ENCODE measurements around the gene RNF19B.
A peak's percentile ranks its signal among the peaks of the same experiment; 100 is the strongest.

The RNF19B gene

DNA sequence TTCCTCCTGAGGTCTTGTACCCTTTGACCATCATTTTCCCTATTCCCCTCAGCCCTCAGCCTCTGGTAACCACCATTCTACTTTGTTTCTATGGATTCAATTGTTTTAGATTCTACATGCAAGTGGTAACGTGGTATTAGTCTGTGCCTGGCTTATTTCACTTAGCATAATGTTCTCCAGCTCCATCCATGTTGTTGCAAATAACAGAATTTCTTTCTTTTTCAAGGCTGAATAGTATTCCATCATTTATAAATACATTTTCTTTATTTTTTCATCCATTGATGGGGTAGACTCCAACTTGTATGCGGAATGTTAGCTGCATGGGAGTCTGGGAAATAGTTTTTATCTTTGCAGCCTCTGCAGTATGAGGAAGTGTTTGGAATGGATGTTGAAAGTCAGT lies 37.2 kb downstream of the RNF19B start:
- Histone ChIP-seq H3K27me3 (ENCODE audit: insufficient read depth, low read length) (peaks cover 71% of the 10 kb centered on the region), H3K4me1 (ENCODE audit: insufficient read depth, low read length) (peaks cover 7% of the 10 kb centered on the region; the same call in 1 of the 2 replicates), H3K9ac (ENCODE audit: low read depth, low read length) (no peak overlapping the region), H3K4me3 (ENCODE audit: low read length) (no peak overlapping the region), H3K27ac (ENCODE audit: low read depth, low read length) (no peak overlapping the region), H3K36me3 (ENCODE audit: insufficient read depth, low read length) (no peaks in the 10 kb centered on the region), H3K9me3 (ENCODE audit: insufficient read depth, low read depth, low read length) (no peaks in the 10 kb centered on the region)
- 94% methylated on average over 2 of the region's 2 CpGs for WGBS

- H3K27me3 ChIP-seq (ENCODE audit: insufficient read depth, low read length) = peaks cover 73% of the 10 kb centered on the region
- H3K36me3 ChIP-seq (ENCODE audit: insufficient read depth, low read length) = no peaks in the 10 kb centered on the region
- H3K4me3 ChIP-seq (ENCODE audit: low read length) = peak overlapping the region; percentile 61; the same call in 1 of the 2 replicates
- 13% methylated on average over 4 of the region's 6 CpGs for WGBS
- H3K4me1 ChIP-seq (ENCODE audit: insufficient read depth, low read length) = peaks cover 7% of the 10 kb centered on the region; the same call in 1 of the 2 replicates
- H3K27ac ChIP-seq (ENCODE audit: low read depth, low read length) = no peak overlapping the region
- H3K9ac ChIP-seq (ENCODE audit: low read depth, low read length) = no peak overlapping the region
- no peaks in the 10 kb centered on the region for H3K9me3 ChIP-seq (ENCODE audit: insufficient read depth, low read depth, low read length)
Measured at GRCh38 chr1:32926562-32926961, 38.0 kb downstream of the RNF19B start.

DNA sequence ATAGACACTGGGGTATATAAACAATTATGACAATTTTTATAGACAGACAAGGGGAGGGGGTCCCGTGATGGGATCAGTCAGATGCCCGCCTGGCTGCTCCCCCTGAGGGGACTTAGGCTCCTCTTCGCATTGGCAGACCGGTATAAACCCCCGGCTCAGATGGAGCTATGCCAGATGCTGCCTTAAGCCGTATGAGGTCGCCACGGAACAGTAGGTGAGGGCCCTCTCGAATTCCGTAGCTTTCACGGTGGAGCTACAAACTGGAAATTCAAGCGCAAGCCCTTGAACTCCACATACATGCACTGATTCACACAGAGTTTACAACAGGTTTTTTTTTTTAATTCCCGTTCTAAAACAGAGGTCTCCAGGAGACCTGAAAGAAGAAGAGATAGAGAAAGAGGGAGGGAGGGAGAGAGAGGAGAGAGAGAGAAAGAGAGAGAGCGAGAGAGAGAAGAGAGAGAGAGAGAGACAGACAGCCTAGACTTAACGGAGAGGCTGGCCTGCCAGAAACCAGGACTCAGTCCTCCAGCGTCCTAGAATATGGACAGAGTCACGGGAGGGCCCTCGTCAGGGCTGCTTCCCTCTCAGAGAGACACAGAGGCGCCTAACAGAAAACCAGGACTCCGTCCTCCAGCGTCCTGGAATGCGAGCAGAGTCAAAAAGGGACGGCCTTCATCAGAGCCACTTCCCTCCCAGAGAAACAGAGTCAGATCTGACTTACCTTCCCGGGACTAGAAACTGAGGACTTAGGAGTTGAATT lies 39.0 kb downstream of the RNF19B start:
- Histone ChIP-seq H3K27me3 (ENCODE audit: insufficient read depth, low read length) (peaks cover 73% of the 10 kb centered on the region), H3K27ac (ENCODE audit: low read depth, low read length) (no peak overlapping the region), H3K4me1 (ENCODE audit: insufficient read depth, low read length) (peaks cover 7% of the 10 kb centered on the region; the same call in 1 of the 2 replicates), H3K36me3 (ENCODE audit: insufficient read depth, low read length) (no peaks in the 10 kb centered on the region), H3K9ac (ENCODE audit: low read depth, low read length) (no peak overlapping the region), H3K9me3 (ENCODE audit: insufficient read depth, low read depth, low read length) (no peaks in the 10 kb centered on the region), H3K4me3 (ENCODE audit: low read length) (peak overlapping the region; percentile 61)
- WGBS = 1% methylated on average over 24 of the region's 24 CpGs

DNA sequence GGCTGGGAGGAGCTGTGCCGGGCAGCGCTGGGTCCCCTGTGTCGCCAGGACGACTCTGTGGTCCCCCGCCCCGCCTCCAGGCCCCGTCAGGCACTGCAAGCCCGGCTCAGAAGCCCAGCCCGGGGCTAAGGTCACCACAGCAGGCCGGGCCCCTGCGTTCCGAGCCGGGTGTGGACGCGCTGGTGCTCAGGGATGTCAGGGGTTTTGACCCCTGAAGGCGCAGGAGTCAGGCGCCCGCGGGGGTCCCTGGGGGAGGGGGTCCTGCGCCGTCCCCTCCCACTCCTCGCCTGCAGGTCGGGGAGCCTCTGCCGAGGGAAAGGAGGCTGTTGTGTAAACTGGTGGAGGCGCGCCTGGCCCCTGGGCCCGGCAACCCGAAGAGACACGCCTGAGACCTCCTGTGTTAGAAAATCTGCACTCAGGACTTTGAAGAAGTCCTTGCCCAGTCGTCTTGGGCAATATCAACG lies 39.7 kb downstream of the RNF19B start:
- Histone ChIP-seq H3K27ac (ENCODE audit: low read depth, low read length) (no peak overlapping the region), H3K4me1 (ENCODE audit: insufficient read depth, low read length) (peaks cover 7% of the 10 kb centered on the region; the same call in 1 of the 2 replicates), H3K27me3 (ENCODE audit: insufficient read depth, low read length) (peaks cover 73% of the 10 kb centered on the region), H3K4me3 (ENCODE audit: low read length) (peak overlapping the region; percentile 61), H3K9ac (ENCODE audit: low read depth, low read length) (no peak overlapping the region), H3K36me3 (ENCODE audit: insufficient read depth, low read length) (no peaks in the 10 kb centered on the region), H3K9me3 (ENCODE audit: insufficient read depth, low read depth, low read length) (no peaks in the 10 kb centered on the region)
- 1% methylated on average over 31 of the region's 31 CpGs for WGBS

- no peaks in the 10 kb centered on the region for H3K9me3 ChIP-seq (ENCODE audit: insufficient read depth, low read depth, low read length)
- H3K36me3 ChIP-seq (ENCODE audit: insufficient read depth, low read length) = no peaks in the 10 kb centered on the region
- peaks cover 3% of the 10 kb centered on the region; the same call in 1 of the 2 replicates for H3K4me1 ChIP-seq (ENCODE audit: insufficient read depth, low read length)
- no peak overlapping the region for H3K9ac ChIP-seq (ENCODE audit: low read depth, low read length)
- no peak overlapping the region for H3K4me3 ChIP-seq (ENCODE audit: low read length)
- H3K27ac ChIP-seq (ENCODE audit: low read depth, low read length) = no peak overlapping the region
- peaks cover 36% of the 10 kb centered on the region for H3K27me3 ChIP-seq (ENCODE audit: insufficient read depth, low read length)
- WGBS = 96% methylated on average over 7 of the region's 7 CpGs
Measured at GRCh38 chr1:32920833-32921232, 43.8 kb downstream of the RNF19B start.

DNA sequence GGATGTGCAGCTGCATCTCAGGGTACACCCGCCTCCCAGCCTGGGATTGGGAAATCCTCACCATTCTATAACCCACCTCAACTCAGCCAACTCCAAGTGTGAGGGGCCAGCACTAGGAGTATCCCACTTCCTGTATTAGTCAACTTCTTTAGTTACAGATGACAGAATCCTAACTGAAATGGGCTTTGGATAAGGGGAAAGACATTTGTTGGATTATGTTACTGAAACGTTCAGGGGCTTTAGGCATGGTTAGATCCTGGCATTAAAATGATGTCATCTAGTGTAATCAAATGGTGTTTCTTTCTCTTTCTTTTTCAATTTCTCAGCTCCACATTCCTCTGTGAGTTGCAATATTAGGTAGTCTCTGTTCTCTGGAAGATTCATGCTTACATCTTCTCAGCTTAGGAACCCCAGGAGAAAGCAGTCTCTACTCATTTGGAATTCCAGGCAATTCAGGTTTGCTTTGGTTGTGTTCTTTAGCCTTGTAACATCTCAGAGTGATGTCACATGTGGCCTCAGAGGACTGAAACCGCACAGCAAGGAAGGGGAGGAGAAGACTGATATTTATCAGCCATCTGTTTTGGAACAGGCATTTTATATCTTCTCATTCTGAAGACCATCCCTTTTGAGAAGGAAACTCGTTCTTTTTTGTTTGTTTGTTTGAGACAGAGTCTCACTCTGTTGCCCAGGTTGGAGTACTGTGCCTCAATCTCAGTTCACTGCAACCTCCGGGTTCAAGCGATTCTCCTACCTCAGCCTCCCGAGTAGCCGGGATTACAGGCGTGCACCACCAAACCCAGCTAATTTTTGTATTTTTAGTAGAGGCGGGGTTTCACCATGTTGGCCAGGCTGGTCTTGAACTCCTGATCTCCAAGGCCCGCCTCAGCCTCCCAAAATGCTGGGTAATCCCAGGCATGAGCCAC lies 44.5 kb downstream of the RNF19B start:
- no peak overlapping the region for H3K4me3 ChIP-seq (ENCODE audit: low read length)
- 89% methylated on average over 11 of the region's 11 CpGs for WGBS
- H3K9me3 ChIP-seq (ENCODE audit: insufficient read depth, low read depth, low read length) = no peaks in the 10 kb centered on the region
- no peaks in the 10 kb centered on the region for H3K4me1 ChIP-seq (ENCODE audit: insufficient read depth, low read length)
- H3K27ac ChIP-seq (ENCODE audit: low read depth, low read length) = no peak overlapping the region
- peaks cover 28% of the 10 kb centered on the region for H3K27me3 ChIP-seq (ENCODE audit: insufficient read depth, low read length)
- no peaks in the 10 kb centered on the region for H3K36me3 ChIP-seq (ENCODE audit: insufficient read depth, low read length)
- no peak overlapping the region for H3K9ac ChIP-seq (ENCODE audit: low read depth, low read length)

DNA sequence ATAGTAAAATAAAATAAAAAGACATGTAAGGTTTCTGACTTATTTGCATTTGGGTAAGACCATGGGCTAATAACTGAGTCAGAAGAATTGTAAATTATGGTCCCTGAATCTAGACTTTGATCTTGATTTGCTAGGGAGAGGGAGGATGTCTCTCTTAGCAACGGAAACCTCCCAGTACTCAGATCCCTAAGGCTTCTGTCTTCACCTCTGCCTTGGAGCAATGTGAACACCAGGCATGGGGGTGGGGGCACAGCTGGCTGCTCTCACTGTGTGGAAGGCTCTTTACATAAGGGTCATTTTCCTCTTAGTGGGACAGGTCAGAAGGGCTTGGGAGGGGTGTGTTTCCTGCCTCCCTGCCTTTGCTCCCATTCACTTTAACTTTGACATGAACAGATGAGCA lies 46.4 kb downstream of the RNF19B start:
- no peaks in the 10 kb centered on the region for H3K36me3 ChIP-seq (ENCODE audit: insufficient read depth, low read length)
- 57% methylated on average over 1 of the region's 1 CpG for WGBS
- no peaks in the 10 kb centered on the region for H3K4me1 ChIP-seq (ENCODE audit: insufficient read depth, low read length)
- no peak overlapping the region for H3K9ac ChIP-seq (ENCODE audit: low read depth, low read length)
- H3K27ac ChIP-seq (ENCODE audit: low read depth, low read length) = no peak overlapping the region
- peaks cover 9% of the 10 kb centered on the region for H3K27me3 ChIP-seq (ENCODE audit: insufficient read depth, low read length)
- no peak overlapping the region for H3K4me3 ChIP-seq (ENCODE audit: low read length)
- no peaks in the 10 kb centered on the region for H3K9me3 ChIP-seq (ENCODE audit: insufficient read depth, low read depth, low read length)

GRCh38 chr1:32917521-32917920 lies 47.1 kb downstream of the RNF19B start:
- H3K27me3 ChIP-seq (ENCODE audit: insufficient read depth, low read length) = peaks cover 3% of the 10 kb centered on the region
- H3K4me3 ChIP-seq (ENCODE audit: low read length) = no peak overlapping the region
- no peak overlapping the region for H3K9ac ChIP-seq (ENCODE audit: low read depth, low read length)
- H3K36me3 ChIP-seq (ENCODE audit: insufficient read depth, low read length) = no peaks in the 10 kb centered on the region
- 78% methylated on average over 7 of the region's 7 CpGs for WGBS
- no peak overlapping the region for H3K27ac ChIP-seq (ENCODE audit: low read depth, low read length)
- no peaks in the 10 kb centered on the region for H3K4me1 ChIP-seq (ENCODE audit: insufficient read depth, low read length)
- H3K9me3 ChIP-seq (ENCODE audit: insufficient read depth, low read depth, low read length) = no peaks in the 10 kb centered on the region

DNA sequence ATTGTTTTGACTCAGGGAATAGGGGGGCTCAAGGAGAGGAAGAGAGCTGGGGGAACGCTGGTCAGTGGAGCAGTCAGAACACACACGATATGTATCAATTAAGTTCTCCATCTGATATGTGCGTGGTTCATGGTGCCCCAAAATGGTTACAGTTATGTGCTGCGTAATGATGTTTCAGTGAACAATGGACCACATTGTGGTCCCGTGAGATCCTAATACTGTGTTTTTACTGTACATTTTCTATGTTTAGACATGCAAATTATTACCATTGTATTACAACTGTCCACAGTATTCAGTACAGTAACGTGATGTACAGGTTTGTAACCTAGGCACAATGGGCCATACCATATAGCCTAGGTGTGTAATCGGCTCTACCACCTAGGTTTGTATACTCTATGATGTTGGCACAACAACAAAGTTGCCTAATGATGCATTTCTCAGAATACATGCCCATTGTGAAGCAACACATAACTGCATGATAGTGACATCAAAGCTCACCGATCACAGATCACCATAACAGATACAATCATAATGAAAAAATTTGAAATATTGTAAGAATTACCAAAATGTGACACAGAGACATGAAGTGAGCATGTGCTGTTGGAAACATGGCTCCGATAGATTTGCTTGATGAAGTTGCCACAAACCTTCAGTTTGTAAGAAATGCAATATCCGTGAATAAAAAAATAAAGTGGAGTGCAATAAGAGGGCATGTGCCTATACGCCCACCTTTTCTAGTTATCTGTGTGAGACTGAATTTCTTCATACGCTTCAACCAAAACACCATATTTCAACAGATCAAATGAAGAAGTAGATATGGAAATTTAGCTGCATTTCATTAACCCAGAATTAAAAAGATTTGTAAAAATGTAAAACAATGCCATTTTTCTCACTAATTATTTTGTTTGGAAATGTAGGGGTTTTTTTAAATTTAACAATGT lies 48.6 kb downstream of the RNF19B start:
- H3K9ac ChIP-seq (ENCODE audit: low read depth, low read length) = no peak overlapping the region
- 93% methylated on average over 10 of the region's 12 CpGs for WGBS
- no peaks in the 10 kb centered on the region for H3K4me1 ChIP-seq (ENCODE audit: insufficient read depth, low read length)
- H3K27me3 ChIP-seq (ENCODE audit: insufficient read depth, low read length) = no peaks in the 10 kb centered on the region; the same call in 1 of the 2 replicates
- no peaks in the 10 kb centered on the region for H3K9me3 ChIP-seq (ENCODE audit: insufficient read depth, low read depth, low read length)
- H3K36me3 ChIP-seq (ENCODE audit: insufficient read depth, low read length) = no peaks in the 10 kb centered on the region
- H3K4me3 ChIP-seq (ENCODE audit: low read length) = no peak overlapping the region
- H3K27ac ChIP-seq (ENCODE audit: low read depth, low read length) = no peak overlapping the region

DNA sequence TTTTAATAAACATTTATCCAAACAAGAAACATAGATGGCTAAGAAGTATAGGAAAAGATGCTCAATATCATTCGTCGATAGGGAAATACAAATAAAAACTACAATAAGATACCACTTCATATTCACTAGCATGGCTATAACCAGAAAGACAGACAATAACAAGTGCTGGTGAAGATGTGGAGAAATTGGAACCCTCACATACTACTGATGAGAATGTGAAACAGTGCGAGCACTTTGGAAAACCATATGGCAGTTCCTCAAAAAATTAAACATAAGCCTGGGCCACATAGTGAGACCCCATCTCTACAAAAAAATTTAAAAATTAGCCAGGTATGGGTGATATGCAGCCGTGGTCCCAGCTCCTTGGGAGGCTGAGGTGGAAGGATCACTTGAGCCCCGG lies 54.3 kb downstream of the RNF19B start:
- H3K9me3 ChIP-seq (ENCODE audit: insufficient read depth, low read depth, low read length) = no peaks in the 10 kb centered on the region
- H3K4me1 ChIP-seq (ENCODE audit: insufficient read depth, low read length) = no peaks in the 10 kb centered on the region
- no peak overlapping the region for H3K4me3 ChIP-seq (ENCODE audit: low read length)
- H3K9ac ChIP-seq (ENCODE audit: low read depth, low read length) = no peak overlapping the region
- 94% methylated on average over 2 of the region's 5 CpGs for WGBS
- H3K27ac ChIP-seq (ENCODE audit: low read depth, low read length) = no peak overlapping the region
- H3K36me3 ChIP-seq (ENCODE audit: insufficient read depth, low read length) = no peaks in the 10 kb centered on the region
- no peaks in the 10 kb centered on the region; the same call in 1 of the 2 replicates for H3K27me3 ChIP-seq (ENCODE audit: insufficient read depth, low read length)
